Measurements from ENCODE around the gene FAM20C.

GRCh38 chr7:167090-167855 lies 25.1 kb upstream of the FAM20C start:
- TF ChIP-seq, protein P1, sequence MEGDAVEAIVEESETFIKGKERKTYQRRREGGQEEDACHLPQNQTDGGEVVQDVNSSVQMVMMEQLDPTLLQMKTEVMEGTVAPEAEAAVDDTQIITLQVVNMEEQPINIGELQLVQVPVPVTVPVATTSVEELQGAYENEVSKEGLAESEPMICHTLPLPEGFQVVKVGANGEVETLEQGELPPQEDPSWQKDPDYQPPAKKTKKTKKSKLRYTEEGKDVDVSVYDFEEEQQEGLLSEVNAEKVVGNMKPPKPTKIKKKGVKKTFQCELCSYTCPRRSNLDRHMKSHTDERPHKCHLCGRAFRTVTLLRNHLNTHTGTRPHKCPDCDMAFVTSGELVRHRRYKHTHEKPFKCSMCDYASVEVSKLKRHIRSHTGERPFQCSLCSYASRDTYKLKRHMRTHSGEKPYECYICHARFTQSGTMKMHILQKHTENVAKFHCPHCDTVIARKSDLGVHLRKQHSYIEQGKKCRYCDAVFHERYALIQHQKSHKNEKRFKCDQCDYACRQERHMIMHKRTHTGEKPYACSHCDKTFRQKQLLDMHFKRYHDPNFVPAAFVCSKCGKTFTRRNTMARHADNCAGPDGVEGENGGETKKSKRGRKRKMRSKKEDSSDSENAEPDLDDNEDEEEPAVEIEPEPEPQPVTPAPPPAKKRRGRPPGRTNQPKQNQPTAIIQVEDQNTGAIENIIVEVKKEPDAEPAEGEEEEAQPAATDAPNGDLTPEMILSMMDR (IDR thresholded peaks at IDR 0.05): no peak
- TF ChIP-seq POLR2A (IDR thresholded peaks at IDR 0.05; ENCODE audit: low read depth): no peak
- no peak for TF ChIP-seq POLR2AphosphoS5 (IDR thresholded peaks at IDR 0.05)
- TF ChIP-seq EP300 (IDR thresholded peaks at IDR 0.05): no peak
